B cell (primary cell): ENCODE results near the gene SPTBN1.

Experiments used
- CTCF ChIP-seq: fragments of 200-600 bp; IDR thresholded peaks from one replicate; pipeline ENCODE4 v1.8.0; 2022; ENCODE audit warnings: antibody characterized with exemption, mild to moderate bottlenecking
- EZH2 ChIP-seq: IDR thresholded peaks from 2 replicates; pipeline ENCODE4 v1.6.1; 2012; ENCODE audit warnings: borderline replicate concordance, low read depth, mild to moderate bottlenecking, moderate library complexity, low read length; ENCODE audit not compliant: insufficient read depth, poor library complexity, severe bottlenecking

- TF ChIP-seq CTCF (no peak), EZH2 (no peak)
Observed at GRCh38 chr2:54644236-54644635, 188.1 kb downstream of the SPTBN1 start.
